Measurements from ENCODE around the gene MYO15B.
"Not testable (repeated sequence)": the region's sequence is repeated elsewhere in the genome, so short reads cannot be mapped to it uniquely, and the experiment has no call there.

The MYO15B gene

DNA sequence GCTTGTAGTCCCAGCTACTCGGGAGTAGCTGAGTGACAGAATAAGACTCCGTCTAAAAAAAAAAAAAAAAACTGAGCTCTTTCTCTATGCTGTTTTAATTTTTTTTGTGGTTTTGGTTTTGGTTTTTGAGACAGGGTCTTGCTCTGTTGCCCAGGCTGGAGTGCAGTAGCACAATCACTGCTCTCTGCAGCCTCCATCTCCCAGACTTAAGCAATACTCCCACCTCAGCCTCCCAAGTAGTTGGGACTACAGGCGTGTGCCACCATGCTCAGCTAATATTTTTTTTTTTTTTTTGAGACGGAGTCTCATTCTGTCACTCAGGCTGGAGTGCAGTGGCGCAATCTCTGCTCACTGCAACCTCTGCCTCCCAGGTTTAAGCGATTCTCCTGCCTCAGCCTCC is 4.4 kb upstream of the MYO15B start:
- H3K4me3 Mint-ChIP-seq, H3K9me3 Mint-ChIP-seq: not testable (repeated sequence)
- peaks cover 15% of the 10 kb centered on the region for H3K4me1 Mint-ChIP-seq

DNA sequence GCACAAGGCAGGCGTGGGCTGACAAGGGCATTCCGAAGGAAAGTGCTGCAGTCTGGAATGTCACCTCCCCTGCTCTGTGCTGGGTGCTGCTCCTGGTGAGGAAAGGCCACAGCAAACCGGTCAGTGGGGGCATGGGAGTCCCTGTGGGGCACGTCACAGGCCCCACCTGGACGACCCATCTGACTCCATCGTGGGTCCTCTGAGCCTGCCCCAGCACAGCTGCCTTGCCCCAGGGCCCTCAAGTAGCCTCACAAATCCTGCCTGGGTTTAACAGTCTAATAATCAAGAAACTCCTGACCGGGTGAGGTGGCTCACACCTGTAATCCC is 2.8 kb upstream of the MYO15B start:
- Mint-ChIP-seq H3K36me3 (no peaks in the 10 kb centered on the region), H3K4me1 (peaks cover 19% of the 10 kb centered on the region), H3K9me3 (peaks cover 3% of the 10 kb centered on the region), H3K27ac (no peak overlapping the region), H3K4me3 (no peak overlapping the region), H3K27me3 (peaks cover 85% of the 10 kb centered on the region)
- DNase-seq, result no peak
- CTCF ChIA-PET, result interaction anchor here (1.3 kb wide), 1 partner anchor 68 kb away, joined by 4 read pairs; the partner anchor contains the start of gene TSEN54

More for the DNA sequence above, 4.4 kb upstream of the MYO15B start:
- peaks cover 78% of the 10 kb centered on the region for H3K27me3 Mint-ChIP-seq
- H3K36me3 Mint-ChIP-seq, H3K27ac Mint-ChIP-seq, DNase-seq: not testable (repeated sequence)
- CTCF ChIA-PET, result interaction anchor here (0.7 to 1.4 kb wide), 2 partner anchors 164 to 170 kb away, joined by 3 read pairs; no protein-coding TSS in a partner anchor

GRCh38 chr17:75588596-75589011 is 1.0 kb downstream of the MYO15B start:
- Mint-ChIP-seq H3K4me1 (peaks cover 18% of the 10 kb centered on the region), H3K36me3 (no peaks in the 10 kb centered on the region), H3K27me3 (peaks cover 64% of the 10 kb centered on the region), H3K4me3 (no peak overlapping the region), H3K27ac (no peak overlapping the region), H3K9me3 (no peaks in the 10 kb centered on the region)
- CTCF ChIA-PET, result interaction anchor here (0.8 to 1.3 kb wide), 5 partner anchors 45 to 159 kb away, joined by 3 to 4 read pairs (median 3); partner anchors contain the start of genes SMIM5, TMEM94 and TSEN54
- no peak for DNase-seq

GRCh38 chr17:75589012-75589918 is 1.7 kb downstream of the MYO15B start:
- H3K27ac Mint-ChIP-seq, result no peak overlapping the region
- peak overlapping the region; percentile 67 for H3K4me3 Mint-ChIP-seq
- CTCF ChIA-PET, result interaction anchor here (0.8 to 1.8 kb wide), 6 partner anchors 12 to 175 kb away, joined by 3 to 13 read pairs (median 3); partner anchors contain the start of genes GALK1, SMIM5 and TSEN54
- peaks cover 18% of the 10 kb centered on the region for H3K4me1 Mint-ChIP-seq
- DNase-seq, result peak; percentile 98
- no peaks in the 10 kb centered on the region for H3K9me3 Mint-ChIP-seq
- H3K36me3 Mint-ChIP-seq, result no peaks in the 10 kb centered on the region
- H3K27me3 Mint-ChIP-seq, result peaks cover 57% of the 10 kb centered on the region

- DNase-seq, result no peak
- Mint-ChIP-seq H3K9me3 (no peaks in the 10 kb centered on the region), H3K36me3 (no peaks in the 10 kb centered on the region), H3K27ac (no peak overlapping the region), H3K4me3 (no peak overlapping the region), H3K27me3 (peaks cover 51% of the 10 kb centered on the region), H3K4me1 (peaks cover 18% of the 10 kb centered on the region)
- CTCF ChIA-PET, result interaction anchor here (1.2 to 1.8 kb wide), 4 partner anchors 12 to 174 kb away, joined by 3 to 13 read pairs (median 6); partner anchors contain the start of genes GALK1 and SMIM5
Measured at GRCh38 chr17:75589919-75590303, 2.3 kb downstream of the MYO15B start.

- H3K36me3 Mint-ChIP-seq, result no peaks in the 10 kb centered on the region
- CTCF ChIA-PET, result interaction anchor here (0.9 to 1.9 kb wide), 6 partner anchors 11 to 174 kb away, joined by 3 to 13 read pairs (median 4); partner anchors contain the start of genes GALK1 and SMIM5
- DNase-seq, result no peak
- H3K27me3 Mint-ChIP-seq, result peaks cover 46% of the 10 kb centered on the region
- H3K4me3 Mint-ChIP-seq, result peak overlapping the region; percentile 31
- H3K27ac Mint-ChIP-seq, result peak overlapping the region; percentile 7
- peaks cover 18% of the 10 kb centered on the region for H3K4me1 Mint-ChIP-seq
- H3K9me3 Mint-ChIP-seq, result no peaks in the 10 kb centered on the region
Measured at GRCh38 chr17:75590314-75590761, 2.7 kb downstream of the MYO15B start.

GRCh38 chr17:75590849-75591721 is 3.5 kb downstream of the MYO15B start:
- Mint-ChIP-seq H3K4me3 (no peak overlapping the region), H3K27me3 (peaks cover 39% of the 10 kb centered on the region), H3K27ac (no peak overlapping the region), H3K36me3 (no peaks in the 10 kb centered on the region), H3K9me3 (no peaks in the 10 kb centered on the region), H3K4me1 (peaks cover 18% of the 10 kb centered on the region)
- CTCF ChIA-PET, result interaction anchor here (0.6 to 1.9 kb wide), 7 partner anchors 11 to 173 kb away, joined by 3 to 13 read pairs (median 3); partner anchors contain the start of genes GALK1 and SMIM5
- no peak for DNase-seq

- DNase-seq, result no peak
- H3K27ac Mint-ChIP-seq, result no peak overlapping the region
- peaks cover 18% of the 10 kb centered on the region for H3K4me1 Mint-ChIP-seq
- H3K36me3 Mint-ChIP-seq, result no peaks in the 10 kb centered on the region
- H3K27me3 Mint-ChIP-seq, result peaks cover 32% of the 10 kb centered on the region
- no peaks in the 10 kb centered on the region for H3K9me3 Mint-ChIP-seq
- no peak overlapping the region for H3K4me3 Mint-ChIP-seq
- CTCF ChIA-PET, result interaction anchor here (1.9 kb wide), 1 partner anchor 156 kb away, joined by 6 read pairs; no protein-coding TSS in a partner anchor
Measured at GRCh38 chr17:75591722-75592302, 4.2 kb downstream of the MYO15B start.

DNA sequence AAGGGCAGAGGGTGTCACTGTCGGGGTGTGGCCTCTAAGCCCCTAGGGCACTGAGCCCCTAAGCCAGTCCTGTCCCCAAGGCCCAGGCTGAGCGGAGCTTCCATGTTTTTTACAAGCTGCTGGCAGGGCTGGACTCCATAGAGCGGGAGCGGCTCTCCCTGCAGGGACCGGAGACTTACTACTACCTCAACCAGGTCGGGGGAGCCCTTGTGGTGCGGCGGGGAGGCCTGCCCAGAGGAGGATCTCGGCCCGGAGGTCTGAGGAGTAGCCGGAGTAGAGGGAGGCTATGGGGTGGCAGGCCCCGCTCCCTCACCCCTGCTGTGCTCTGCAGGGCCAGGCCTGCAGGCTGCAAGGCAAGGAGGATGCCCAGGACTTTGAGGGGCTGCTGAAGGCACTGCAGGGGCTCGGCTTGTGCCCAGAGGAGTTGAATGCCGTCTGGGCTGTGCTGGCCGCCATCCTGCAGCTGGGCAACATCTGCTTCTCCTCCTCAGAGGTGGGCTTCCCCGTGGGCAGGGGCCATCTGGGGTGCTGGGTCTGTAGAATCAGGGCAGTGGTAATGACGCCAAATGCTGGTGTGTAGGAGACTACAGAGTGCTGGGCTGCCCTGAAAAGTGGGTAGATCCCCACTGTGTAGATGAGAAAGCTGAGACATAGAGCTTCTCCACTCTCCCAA is 4.9 kb downstream of the MYO15B start:
- H3K27me3 Mint-ChIP-seq, result peaks cover 29% of the 10 kb centered on the region
- CTCF ChIA-PET, result interaction anchor here (1.2 to 1.9 kb wide), 2 partner anchors 9 to 155 kb away, joined by 6 to 7 read pairs; no protein-coding TSS in a partner anchor

GRCh38 chr17:75593430-75593829 is 5.8 kb downstream of the MYO15B start:
- H3K4me3 Mint-ChIP-seq, H3K36me3 Mint-ChIP-seq, H3K9me3 Mint-ChIP-seq, DNase-seq, H3K27ac Mint-ChIP-seq: not testable (repeated sequence)
- peaks cover 14% of the 10 kb centered on the region for H3K4me1 Mint-ChIP-seq
- CTCF ChIA-PET, result interaction anchor here (1.2 kb wide), 1 partner anchor 8 kb away, joined by 7 read pairs; no protein-coding TSS in a partner anchor
- H3K27me3 Mint-ChIP-seq, result peaks cover 22% of the 10 kb centered on the region

More for the DNA sequence above, 4.9 kb downstream of the MYO15B start:
- H3K4me3 Mint-ChIP-seq, result no peak overlapping the region
- peaks cover 17% of the 10 kb centered on the region for H3K4me1 Mint-ChIP-seq
- no peaks in the 10 kb centered on the region for H3K36me3 Mint-ChIP-seq
- no peaks in the 10 kb centered on the region for H3K9me3 Mint-ChIP-seq
- no peak for DNase-seq
- H3K27ac Mint-ChIP-seq, result no peak overlapping the region

- DNase-seq, result no peak
- peaks cover 12% of the 10 kb centered on the region for H3K27me3 Mint-ChIP-seq
- no peaks in the 10 kb centered on the region for H3K36me3 Mint-ChIP-seq
- CTCF ChIA-PET, result no interaction called here
- no peak overlapping the region for H3K4me3 Mint-ChIP-seq
- no peak overlapping the region for H3K27ac Mint-ChIP-seq
- no peaks in the 10 kb centered on the region for H3K9me3 Mint-ChIP-seq
- peaks cover 10% of the 10 kb centered on the region for H3K4me1 Mint-ChIP-seq
Measured at GRCh38 chr17:75594499-75595283, 7.1 kb downstream of the MYO15B start.

DNA sequence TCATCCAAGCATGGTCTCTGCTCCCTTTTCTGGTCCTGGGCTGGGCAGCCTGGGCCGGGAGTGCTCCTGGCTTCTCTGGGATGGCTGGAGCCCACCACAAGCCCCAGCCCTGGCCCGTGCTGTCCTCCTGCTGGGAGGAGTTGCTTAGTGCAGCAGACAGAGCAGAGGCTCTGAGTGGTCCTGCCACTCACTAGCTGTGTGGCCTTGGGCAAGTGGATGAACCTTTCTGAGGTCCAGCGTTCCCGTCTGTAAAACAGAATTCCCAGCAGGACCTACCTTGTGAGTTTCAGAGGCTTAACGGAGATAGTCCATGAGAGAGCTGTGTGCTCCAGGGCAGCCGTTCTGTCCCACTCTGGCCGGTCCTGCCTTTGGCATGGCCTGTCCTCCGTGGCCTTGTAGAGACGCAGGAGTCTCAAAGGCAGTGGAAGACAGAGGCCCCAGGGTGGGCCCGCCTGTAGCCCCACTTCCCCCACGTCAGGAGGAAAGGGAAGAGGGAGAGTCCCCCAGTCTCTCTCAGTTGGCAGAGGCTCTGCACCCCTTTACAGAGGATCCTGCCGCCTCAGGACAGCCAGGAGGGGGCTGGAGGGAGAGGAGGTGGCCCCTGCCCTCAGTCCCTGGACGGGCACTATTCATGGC is 7.8 kb downstream of the MYO15B start:
- H3K4me1 Mint-ChIP-seq, result peaks cover 6% of the 10 kb centered on the region
- no peak for DNase-seq
- H3K27ac Mint-ChIP-seq, result no peak overlapping the region
- H3K4me3 Mint-ChIP-seq, result no peak overlapping the region
- H3K27me3 Mint-ChIP-seq, result peaks cover 8% of the 10 kb centered on the region
- H3K36me3 Mint-ChIP-seq, result no peaks in the 10 kb centered on the region
- H3K9me3 Mint-ChIP-seq, result no peaks in the 10 kb centered on the region
- CTCF ChIA-PET, result no interaction called here

Measured in activated naive CD4-positive, alpha-beta T cell treated with anti-CD3 and anti-CD28 coated beads, Interleukin-2, amount 10 ng/mL, durations not matched to agents 7 days and 5 days (primary cell).